Transverse colon (tissue), 4 donors: Measurements from ENCODE around the gene RFFL. TPM values are rescaled to one million over a fixed set of nuclear protein-coding genes. Genes with fewer than 3 reads are reported as not detected.

Experiments
- DNase-seq: peaks from one replicate; pipeline ENCODE4 v3.0.0-alpha.2; 2019
- H3K27ac ChIP-seq, 4 donors: fragments of 200-600 bp; sonication (generic); 2 replicates each; pipeline ENCODE4 v1.5.1; 2016 to 2018; ENCODE audit warnings: inconsistent platforms in 4 of 4
- H3K27me3 ChIP-seq: fragments of 200-600 bp; sonication (generic); 2 replicates; pipeline ENCODE4 v1.5.1; 2017; ENCODE audit warnings: inconsistent platforms
- H3K36me3 ChIP-seq, 4 donors: fragments of 200-600 bp; sonication (generic); 2 replicates each; pipeline ENCODE4 v1.5.1; 2017 to 2019; ENCODE audit warnings: inconsistent platforms in 4 of 4
- H3K4me1 ChIP-seq, 4 donors: fragments of 200-600 bp; sonication (generic); 2 replicates each; pipeline ENCODE4 v1.5.1; 2017 to 2020; ENCODE audit warnings: inconsistent platforms in 4 of 4
- H3K4me3 ChIP-seq, 4 donors: fragments of 200-600 bp; sonication (generic); 1 replicate in 1 of 4; 2 replicates in 3 of 4; pipeline versions ENCODE4 v1.5.1 to v1.6.1; 2017 to 2019; ENCODE audit warnings: inconsistent platforms in 4 of 4
- H3K9me3 ChIP-seq, 2 donors: fragments of 200-600 bp; sonication (generic); 2 replicates each; pipeline ENCODE4 v1.5.1; 2017 to 2019; ENCODE audit warnings: inconsistent platforms in 2 of 2
- CTCF ChIP-seq, 5 experiments: fragments of 200-600 bp in 3 of 5; fragments of 450-650 bp in 2 of 5; sonication (generic) in 3 of 5; IDR thresholded peaks; 1 replicate in 2 of 5; 2 replicates in 3 of 5; pipeline ENCODE4 v1.5.1; 2016 to 2017; ENCODE audit warnings: antibody characterized with exemption in 5 of 5, inconsistent platforms in 3 of 5, mild to moderate bottlenecking in 2 of 5, moderate library complexity in 1 of 5
- EP300 ChIP-seq: sonication (generic); formaldehyde crosslinking; IDR thresholded peaks from one replicate; pipeline ENCODE4 v1.6.1; 2017; ENCODE audit warnings: antibody characterized with exemption, low read depth
- POLR2A ChIP-seq: fragments of 450-650 bp; IDR thresholded peaks from one replicate; pipeline ENCODE4 v1.6.1; 2016; ENCODE audit warnings: antibody characterized with exemption, mild to moderate bottlenecking, moderate library complexity
- POLR2AphosphoS5 ChIP-seq, 3 donors: sonication (generic); formaldehyde crosslinking; IDR thresholded peaks; one replicate each; pipeline ENCODE4 v1.6.1; 2016; ENCODE audit warnings: antibody characterized with exemption in 3 of 3
- WGBS, 2 donors: methylation state at CpG; one replicate each; pipeline ENCODE4 v1.1.5; 2018; ENCODE audit warnings: low coverage in 1 of 2; 5-methylcytosine and 5-hydroxymethylcytosine counted together
- in situ Hi-C, 4 donors: fragments of 200-750 bp; cut with MboI; loops; one replicate each; pipeline versions ENCODE4 v1.15.0 to v1.15.1; 2017; ENCODE audit warnings: low sequenced_read_pairs in 3 of 4, low pct_ligation_motif_present in 1 of 4, low pct_unique_long_range_greater_than_20kb in 1 of 4
- intact Hi-C: fragments of 100-400 bp; cut with DNase I; formaldehyde crosslinking; loops from one replicate; pipeline ENCODE4 v1.15.1; 2023; ENCODE audit warnings: low total_unique reads
- total RNA-seq, 4 donors: library from RNA; depleted of rRNA; stranded (reverse); fragments of >200 nt; gene quantifications; one replicate each; pipeline ENCODE4 v1.1.0, GENCODE V29; 2016

Gene RFFL
- total RNA-seq, 4 donors from 2014 or later: 40.6 to 75.8 (median 50.7) TPM

GRCh38 chr17:34991606-34992005, 71.9 kb downstream of the RFFL start:
- no peaks in the 10 kb centered on the region for H3K9me3 ChIP-seq
- WGBS, 2 donors: 84% methylated on average over 3 of the region's 3 CpGs; no CpG with 5 or more reads in 1 of the 2 donors
- in situ Hi-C loops: loop anchor here (10.0 to 25.0 kb wide), 2 partner anchors 96 to 103 kb away; no protein-coding TSS in a partner anchor
- intact Hi-C loops: no loop called here
- H3K27ac ChIP-seq: peak overlapping the region; percentile 43 to 63 (median 52)
- H3K36me3 ChIP-seq: peaks cover 0 to 23% (median 8%) of the 10 kb centered on the region in 4 donors
- DNase-seq: no peak
- no peaks in the 10 kb centered on the region for H3K27me3 ChIP-seq
- H3K4me1 ChIP-seq: peaks cover 6 to 34% (median 16%) of the 10 kb centered on the region in 4 donors
- TF ChIP-seq EP300 (no peak), POLR2AphosphoS5 (IDR thresholded peaks at IDR 0.05) (no peak), POLR2A (no peak), CTCF (IDR thresholded peaks at IDR 0.05) (no peak)
- H3K4me3 ChIP-seq: no peak overlapping the region

GRCh38 chr17:34990921-34991365, 72.6 kb downstream of the RFFL start:
- H3K36me3 ChIP-seq: peaks cover 0 to 18% (median 8%) of the 10 kb centered on the region in 4 donors
- intact Hi-C loops (no loop called here), in situ Hi-C loops (loop anchor here (10.0 to 25.0 kb wide), 2 partner anchors 96 to 104 kb away; no protein-coding TSS in a partner anchor)
- H3K4me1 ChIP-seq: peaks cover 6 to 31% (median 16%) of the 10 kb centered on the region in 4 donors
- H3K27me3 ChIP-seq: no peaks in the 10 kb centered on the region
- 25 to 51% methylated on average over 3 to 6 of the region's 6 CpGs for WGBS, 2 donors
- H3K27ac ChIP-seq: peak overlapping the region; percentile 43 to 63 (median 52)
- no peak overlapping the region for H3K4me3 ChIP-seq
- no peaks in the 10 kb centered on the region for H3K9me3 ChIP-seq
- TF ChIP-seq CTCF (IDR thresholded peaks at IDR 0.05) (no peak), POLR2AphosphoS5 (IDR thresholded peaks at IDR 0.05) (peak in 1 of 3 donors; percentile 52), POLR2A (no peak)
- peak; percentile 38 for DNase-seq

- no peaks in the 10 kb centered on the region for H3K9me3 ChIP-seq
- intact Hi-C loops (no loop called here), in situ Hi-C loops (loop anchor here in 1 of 4 donors (25.0 kb wide), 1 partner anchor 98 kb away; no protein-coding TSS in a partner anchor)
- H3K27ac ChIP-seq: no peak overlapping the region
- H3K27me3 ChIP-seq: no peaks in the 10 kb centered on the region
- no peak for TF ChIP-seq CTCF (IDR thresholded peaks at IDR 0.05)
- WGBS, 2 donors: 92 to 100% methylated on average over 1 to 10 of the region's 10 CpGs
- H3K4me1 ChIP-seq: peaks cover 6 to 31% (median 16%) of the 10 kb centered on the region in 4 donors
- no peak overlapping the region for H3K4me3 ChIP-seq
- peaks cover 0 to 18% (median 8%) of the 10 kb centered on the region in 4 donors for H3K36me3 ChIP-seq
- DNase-seq: no peak
Measured at GRCh38 chr17:34989473-34989872, 74.0 kb downstream of the RFFL start.

- TF ChIP-seq EP300 (no peak), POLR2AphosphoS5 (IDR thresholded peaks at IDR 0.05) (no peak), POLR2A (no peak), CTCF (IDR thresholded peaks at IDR 0.05) (no peak)
- H3K27ac ChIP-seq: no peak overlapping the region
- 75 to 77% methylated on average over 1 to 2 of the region's 2 CpGs for WGBS, 2 donors
- no peak overlapping the region for H3K4me3 ChIP-seq
- no peak for DNase-seq
- no peaks in the 10 kb centered on the region for H3K9me3 ChIP-seq
- in situ Hi-C loops: loop anchor here in 1 of 4 donors (25.0 kb wide), 1 partner anchor 99 kb away; no protein-coding TSS in a partner anchor
- no peaks in the 10 kb centered on the region for H3K27me3 ChIP-seq
- peaks cover 0 to 12% (median 5%) of the 10 kb centered on the region in 4 donors for H3K36me3 ChIP-seq
- intact Hi-C loops: no loop called here
- H3K4me1 ChIP-seq: peaks cover 6 to 31% (median 16%) of the 10 kb centered on the region in 4 donors
Measured at GRCh38 chr17:34988644-34989043, 74.9 kb downstream of the RFFL start.
